ENCODE results near the gene R3HCC1L. TPM values are rescaled to one million over a fixed set of nuclear protein-coding genes. Genes with fewer than 3 reads are reported as not detected.

Gene R3HCC1L
- total and polyA plus RNA-seq, 10 of the 15 experiments (the other 5 are each of a cell fraction or from before 2014, with no cell fraction given), result 11.3 to 20.3 (median 15.3) TPM

DNA sequence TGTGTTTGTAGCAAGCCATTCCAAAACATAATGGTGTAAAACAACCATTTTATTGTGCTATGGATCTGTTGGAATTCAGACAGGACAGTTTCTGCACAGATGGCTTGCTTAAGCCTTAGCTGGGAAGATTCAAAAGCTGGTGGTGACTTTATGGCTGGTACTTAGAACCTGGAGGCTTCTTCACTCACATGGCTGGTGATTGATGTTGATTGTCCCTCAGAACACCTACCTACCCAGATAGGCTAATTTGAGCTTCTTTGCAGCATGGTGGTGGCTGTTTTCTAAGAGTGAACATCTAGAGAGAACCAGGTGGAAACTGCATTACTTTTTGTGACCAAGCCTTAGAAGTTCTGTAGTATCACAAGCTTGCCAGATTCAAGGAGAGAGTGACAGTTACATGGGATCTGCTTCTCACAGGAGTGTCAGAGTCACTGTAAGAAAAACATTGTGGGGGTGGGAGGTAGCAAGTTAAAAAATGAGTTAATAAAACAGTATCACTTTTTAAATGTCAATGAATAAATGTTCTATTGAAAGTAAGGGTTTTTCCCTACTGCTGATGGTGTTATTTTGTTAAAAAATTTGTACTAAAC, 7.1 kb downstream of the R3HCC1L start:
- H3K27me3 ChIP-seq (replicated peaks in 1 of 2; ENCODE audit: control insufficient read depth in 2 of 2, insufficient read depth in 2 of 2, low read length in 1 of 2), result no peaks in the 10 kb centered on the region
- H3K27ac ChIP-seq (ENCODE audit: control insufficient read depth, insufficient read depth), result no peak overlapping the region
- H3K9me3 ChIP-seq (replicated peaks; ENCODE audit: control insufficient read depth, insufficient read depth, low read length), result no peaks in the 10 kb centered on the region; the same call in 1 of the 3 replicates
- peaks cover 6% of the 10 kb centered on the region for H4K20me1 ChIP-seq (ENCODE audit: control insufficient read depth, insufficient read depth)
- intact Hi-C loops (cut with micrococcal nuclease; ENCODE audit: unreplicated experiment), result no loop called here
- H3K79me2 ChIP-seq (ENCODE audit: control insufficient read depth, insufficient read depth, low read length), result peaks cover 49% of the 10 kb centered on the region
- peak; percentile 29 for ATAC-seq
- no TSS peak for BruUV-seq (replicated peaks)
- ChIA-PET CTCF (interaction anchor here (0.9 to 2.8 kb wide), 6 partner anchors 7 to 130 kb away, joined by 3 to 11 read pairs (median 5); partner anchors contain the start of gene R3HCC1L), POLR2A (interaction anchor here (0.9 kb wide), 1 partner anchor 9 kb away, joined by 3 read pairs; no protein-coding TSS in a partner anchor), RAD21 (ENCODE audit: unreplicated experiment) (interaction anchor here (0.9 to 1.7 kb wide), 5 partner anchors 8 to 262 kb away, joined by 3 to 4 read pairs (median 3); no protein-coding TSS in a partner anchor), SMC1A (ENCODE audit: uncharacterized antibody, unreplicated experiment) (interaction anchor here (0.5 to 2.5 kb wide), 5 partner anchors 14 to 102 kb away, joined by 3 to 10 read pairs (median 4); no protein-coding TSS in a partner anchor)
- no peak overlapping the region; the same call in 1 of the 2 replicates for H3K4me2 ChIP-seq (ENCODE audit: control insufficient read depth, insufficient read depth)
- no peak overlapping the region for H3K9ac ChIP-seq (ENCODE audit: control insufficient read depth, insufficient read depth, low read length)
- DNase-seq (ENCODE audit: low read depth, low spot score), result no peak
- H3K4me3 ChIP-seq, result no peak overlapping the region
- TF ChIP-seq ZNF384 (IDR thresholded peaks at IDR 0.05; ENCODE audit: borderline replicate concordance, low read depth, low read length) (no peak), PKNOX1 (IDR thresholded peaks at IDR 0.05) (no peak), HDAC2 (IDR thresholded peaks at IDR 0.05) (no peak), RCOR1 (conservative IDR thresholded peaks at IDR 0.05; ENCODE audit: low read depth, low read length) (no peak), E2F4 (IDR thresholded peaks at IDR 0.05; ENCODE audit: low read depth, low read length) (no peak)
- TF ChIP-seq, protein P1, sequence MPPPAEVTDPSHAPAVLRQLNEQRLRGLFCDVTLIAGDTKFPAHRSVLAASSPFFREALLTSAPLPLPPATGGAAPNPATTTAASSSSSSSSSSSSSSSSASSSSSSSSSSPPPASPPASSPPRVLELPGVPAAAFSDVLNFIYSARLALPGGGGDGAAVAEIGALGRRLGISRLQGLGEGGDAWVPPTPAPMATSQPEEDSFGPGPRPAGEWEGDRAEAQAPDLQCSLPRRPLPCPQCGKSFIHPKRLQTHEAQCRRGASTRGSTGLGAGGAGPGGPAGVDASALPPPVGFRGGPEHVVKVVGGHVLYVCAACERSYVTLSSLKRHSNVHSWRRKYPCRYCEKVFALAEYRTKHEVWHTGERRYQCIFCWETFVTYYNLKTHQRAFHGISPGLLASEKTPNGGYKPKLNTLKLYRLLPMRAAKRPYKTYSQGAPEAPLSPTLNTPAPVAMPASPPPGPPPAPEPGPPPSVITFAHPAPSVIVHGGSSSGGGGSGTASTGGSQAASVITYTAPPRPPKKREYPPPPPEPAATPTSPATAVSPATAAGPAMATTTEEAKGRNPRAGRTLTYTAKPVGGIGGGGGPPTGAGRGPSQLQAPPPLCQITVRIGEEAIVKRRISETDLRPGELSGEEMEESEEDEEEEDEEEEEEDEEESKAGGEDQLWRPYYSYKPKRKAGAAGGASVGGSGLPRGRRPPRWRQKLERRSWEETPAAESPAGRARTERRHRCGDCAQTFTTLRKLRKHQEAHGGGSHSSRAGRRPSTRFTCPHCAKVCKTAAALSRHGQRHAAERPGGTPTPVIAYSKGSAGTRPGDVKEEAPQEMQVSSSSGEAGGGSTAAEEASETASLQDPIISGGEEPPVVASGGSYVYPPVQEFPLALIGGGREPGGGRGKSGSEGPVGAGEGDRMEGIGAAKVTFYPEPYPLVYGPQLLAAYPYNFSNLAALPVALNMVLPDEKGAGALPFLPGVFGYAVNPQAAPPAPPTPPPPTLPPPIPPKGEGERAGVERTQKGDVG (CRISPR knock-in tag; IDR thresholded peaks at IDR 0.05), result no peak
- TF ChIP-seq, protein P2, sequence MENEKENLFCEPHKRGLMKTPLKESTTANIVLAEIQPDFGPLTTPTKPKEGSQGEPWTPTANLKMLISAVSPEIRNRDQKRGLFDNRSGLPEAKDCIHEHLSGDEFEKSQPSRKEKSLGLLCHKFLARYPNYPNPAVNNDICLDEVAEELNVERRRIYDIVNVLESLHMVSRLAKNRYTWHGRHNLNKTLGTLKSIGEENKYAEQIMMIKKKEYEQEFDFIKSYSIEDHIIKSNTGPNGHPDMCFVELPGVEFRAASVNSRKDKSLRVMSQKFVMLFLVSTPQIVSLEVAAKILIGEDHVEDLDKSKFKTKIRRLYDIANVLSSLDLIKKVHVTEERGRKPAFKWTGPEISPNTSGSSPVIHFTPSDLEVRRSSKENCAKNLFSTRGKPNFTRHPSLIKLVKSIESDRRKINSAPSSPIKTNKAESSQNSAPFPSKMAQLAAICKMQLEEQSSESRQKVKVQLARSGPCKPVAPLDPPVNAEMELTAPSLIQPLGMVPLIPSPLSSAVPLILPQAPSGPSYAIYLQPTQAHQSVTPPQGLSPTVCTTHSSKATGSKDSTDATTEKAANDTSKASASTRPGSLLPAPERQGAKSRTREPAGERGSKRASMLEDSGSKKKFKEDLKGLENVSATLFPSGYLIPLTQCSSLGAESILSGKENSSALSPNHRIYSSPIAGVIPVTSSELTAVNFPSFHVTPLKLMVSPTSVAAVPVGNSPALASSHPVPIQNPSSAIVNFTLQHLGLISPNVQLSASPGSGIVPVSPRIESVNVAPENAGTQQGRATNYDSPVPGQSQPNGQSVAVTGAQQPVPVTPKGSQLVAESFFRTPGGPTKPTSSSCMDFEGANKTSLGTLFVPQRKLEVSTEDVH (IDR thresholded peaks at IDR 0.05; ENCODE audit: low read depth, partially characterized antibody), result no peak
- H2AFZ ChIP-seq (ENCODE audit: control insufficient read depth, low read depth, low read length), result no peak overlapping the region
- no peak for FAIRE-seq
- no peaks in the 10 kb centered on the region for H3K36me3 ChIP-seq (ENCODE audit: control insufficient read depth in 2 of 2, insufficient read depth in 2 of 2, low read length in 1 of 2)
- in situ Hi-C loops (cut with MboI), result no loop called here
- peaks cover 19% of the 10 kb centered on the region; the same call in 1 of the 2 replicates for H3K4me1 ChIP-seq (ENCODE audit: control insufficient read depth, insufficient read depth, low read length)
